HepG2 (cell line): ENCODE results near the gene TSHZ2. TPM values are rescaled to one million over a fixed set of nuclear protein-coding genes. Genes with fewer than 3 reads are reported as not detected.

Experiments
- ADNP ChIP-seq: sonication (generic); formaldehyde crosslinking; IDR thresholded peaks from 2 replicates; pipeline ENCODE4 v1.4.0; 2020; ENCODE audit warnings: missing genetic modification reagents
- ARNTL ChIP-seq: sonication (generic); formaldehyde crosslinking; IDR thresholded peaks from 2 replicates; pipeline ENCODE4 v1.4.0; 2020; ENCODE audit warnings: mild to moderate bottlenecking, missing genetic modification reagents
- EEA1 ChIP-seq: sonication (generic); formaldehyde crosslinking; IDR thresholded peaks from 2 replicates; pipeline ENCODE4 v1.5.1; 2020; ENCODE audit warnings: mild to moderate bottlenecking, missing genetic modification reagents, borderline replicate concordance
- EZH2 ChIP-seq: conservative IDR thresholded peaks from 2 replicates; pipeline ENCODE4 v1.6.1; 2012; ENCODE audit warnings: mild to moderate bottlenecking, low read depth, low read length, moderate library complexity
- FIP1L1 ChIP-seq: fragments of 200-400 bp; formaldehyde crosslinking; IDR thresholded peaks from 2 replicates; pipeline ENCODE4 v1.6.1; 2018; ENCODE audit warnings: low read depth, mild to moderate bottlenecking, low read length, moderate library complexity, borderline replicate concordance; ENCODE audit not compliant: insufficient read depth
- GLI4 ChIP-seq: sonication (generic); formaldehyde crosslinking; IDR thresholded peaks from 2 replicates; pipeline ENCODE4 v1.5.1; 2020; ENCODE audit warnings: missing genetic modification reagents, mild to moderate bottlenecking, moderate library complexity, borderline replicate concordance
- IKZF4 ChIP-seq: sonication (generic); formaldehyde crosslinking; IDR thresholded peaks from 2 replicates; pipeline ENCODE4 v1.5.1; 2020; ENCODE audit warnings: borderline replicate concordance, mild to moderate bottlenecking, low read depth, missing genetic modification reagents; ENCODE audit errors: not compliant biosample characterization
- MAZ ChIP-seq, 2 experiments: sonication (generic) in 1 of 2; formaldehyde crosslinking in 1 of 2; IDR thresholded peaks; 2 replicates each; pipeline versions ENCODE4 v1.5.0 to v1.6.1; 2012 to 2020; ENCODE audit warnings: low read depth in 2 of 2, mild to moderate bottlenecking in 2 of 2, borderline replicate concordance in 1 of 2, improper control_type of control experiment in 1 of 2, low read length in 1 of 2, missing genetic modification reagents in 1 of 2, moderate library complexity in 1 of 2
- POGZ ChIP-seq: sonication (generic); formaldehyde crosslinking; IDR thresholded peaks from 2 replicates; pipeline ENCODE4 v1.4.0; 2020; ENCODE audit warnings: mild to moderate bottlenecking, missing genetic modification reagents
- SIN3A ChIP-seq: IDR thresholded peaks from 2 replicates; pipeline ENCODE4 v1.6.1; 2011; ENCODE audit warnings: low read depth, mild to moderate bottlenecking, control low read depth, low read length, borderline replicate concordance
- SNAPC2 ChIP-seq: sonication (generic); formaldehyde crosslinking; IDR thresholded peaks from 2 replicates; pipeline ENCODE4 v1.8.1; 2022; ENCODE audit warnings: mild to moderate bottlenecking, missing genetic modification reagents
- TCF12 ChIP-seq, 2 experiments: fragments of 450-650 bp in 1 of 2; sonication (generic) in 1 of 2; formaldehyde crosslinking in 1 of 2; IDR thresholded peaks; 2 replicates each; pipeline versions ENCODE4 v1.6.1 to v1.8.0; 2017 to 2022; ENCODE audit warnings: antibody characterized with exemption in 1 of 2, mild to moderate bottlenecking in 1 of 2, missing genetic modification reagents in 1 of 2, moderate library complexity in 1 of 2
- ZC3H13 ChIP-seq: sonication (generic); formaldehyde crosslinking; IDR thresholded peaks from 2 replicates; pipeline ENCODE4 v1.8.1; 2023; ENCODE audit warnings: mild to moderate bottlenecking, missing genetic modification reagents, moderate library complexity
- ZNF17 ChIP-seq: sonication (generic); formaldehyde crosslinking; IDR thresholded peaks from 2 replicates; pipeline ENCODE4 v1.5.0; 2020; ENCODE audit warnings: mild to moderate bottlenecking, missing genetic modification reagents
- ZNF430 ChIP-seq: sonication (generic); formaldehyde crosslinking; IDR thresholded peaks from 2 replicates; pipeline ENCODE4 v1.9.0; 2021; ENCODE audit warnings: mild to moderate bottlenecking, missing genetic modification reagents
- ZNF614 ChIP-seq: IDR thresholded peaks from 2 replicates; pipeline ENCODE4 v1.6.1; 2018; ENCODE audit warnings: missing biosample characterization, missing genetic modification reagents, inconsistent platforms, borderline replicate concordance
- ZNF616 ChIP-seq: sonication (generic); formaldehyde crosslinking; IDR thresholded peaks from 2 replicates; pipeline ENCODE4 v1.5.0; 2020; ENCODE audit warnings: low read depth, mild to moderate bottlenecking, missing genetic modification reagents
- ZNF660 ChIP-seq: sonication (generic); formaldehyde crosslinking; IDR thresholded peaks from 2 replicates; pipeline ENCODE4 v1.5.1; 2020; ENCODE audit warnings: mild to moderate bottlenecking, low read depth, missing genetic modification reagents, borderline replicate concordance
- ZNF792 ChIP-seq: IDR thresholded peaks from 2 replicates; pipeline ENCODE4 v1.6.1; 2016
- polyA plus RNA-seq, 8 experiments: library from polyadenylated mRNA; depleted of rRNA in 3 of 8; stranded (reverse) in 7 of 8; unstranded in 1 of 8; fragments of >200 nt; fragmentation: Illumina TruSeq in 4 of 8; extraction: Trizol in 4 of 8; gene quantifications; 2 replicates each; pipeline versions ENCODE4 v1.2.1 to v1.2.3, GENCODE V29; 2011 to 2016; ENCODE audit warnings: low read depth in 4 of 8, missing spikeins in 1 of 8, mixed read lengths in 1 of 8; ENCODE audit not compliant: insufficient read depth in 1 of 8
- total RNA-seq, 5 experiments: library from RNA; depleted of rRNA; stranded (reverse); fragments of >200 nt; fragmentation: Illumina TruSeq; extraction: Trizol; gene quantifications; 2 replicates each; pipeline ENCODE4 v1.2.3, GENCODE V29; 2016; ENCODE audit warnings: low read depth in 1 of 5
- TF ChIP-seq, protein P1 (sequence below): IDR thresholded peaks from 2 replicates; pipeline ENCODE4 v1.6.1; 2016; ENCODE audit warnings: missing compliant biosample characterization, missing genetic modification reagents, borderline replicate concordance
- TF ChIP-seq, protein P2 (sequence below): sonication (generic); formaldehyde crosslinking; IDR thresholded peaks from 2 replicates; pipeline ENCODE4 v1.5.0; 2020; ENCODE audit warnings: missing genetic modification reagents
- TF ChIP-seq, protein P3 (sequence below): sonication (generic); formaldehyde crosslinking; IDR thresholded peaks from 2 replicates; pipeline ENCODE4 v1.8.0; 2022; ENCODE audit warnings: mild to moderate bottlenecking, missing genetic modification reagents, borderline replicate concordance
- TF ChIP-seq, protein P4 (sequence below): sonication (generic); formaldehyde crosslinking; IDR thresholded peaks from 2 replicates; pipeline ENCODE4 v1.4.0; 2020; ENCODE audit warnings: missing genetic modification reagents

TSHZ2 gene
- total and polyA plus RNA-seq, 2 of the 13 experiments (the other 11 are each of a cell fraction or from before 2014, with no cell fraction given): 0.01 TPM; not detected in 1

DNA sequence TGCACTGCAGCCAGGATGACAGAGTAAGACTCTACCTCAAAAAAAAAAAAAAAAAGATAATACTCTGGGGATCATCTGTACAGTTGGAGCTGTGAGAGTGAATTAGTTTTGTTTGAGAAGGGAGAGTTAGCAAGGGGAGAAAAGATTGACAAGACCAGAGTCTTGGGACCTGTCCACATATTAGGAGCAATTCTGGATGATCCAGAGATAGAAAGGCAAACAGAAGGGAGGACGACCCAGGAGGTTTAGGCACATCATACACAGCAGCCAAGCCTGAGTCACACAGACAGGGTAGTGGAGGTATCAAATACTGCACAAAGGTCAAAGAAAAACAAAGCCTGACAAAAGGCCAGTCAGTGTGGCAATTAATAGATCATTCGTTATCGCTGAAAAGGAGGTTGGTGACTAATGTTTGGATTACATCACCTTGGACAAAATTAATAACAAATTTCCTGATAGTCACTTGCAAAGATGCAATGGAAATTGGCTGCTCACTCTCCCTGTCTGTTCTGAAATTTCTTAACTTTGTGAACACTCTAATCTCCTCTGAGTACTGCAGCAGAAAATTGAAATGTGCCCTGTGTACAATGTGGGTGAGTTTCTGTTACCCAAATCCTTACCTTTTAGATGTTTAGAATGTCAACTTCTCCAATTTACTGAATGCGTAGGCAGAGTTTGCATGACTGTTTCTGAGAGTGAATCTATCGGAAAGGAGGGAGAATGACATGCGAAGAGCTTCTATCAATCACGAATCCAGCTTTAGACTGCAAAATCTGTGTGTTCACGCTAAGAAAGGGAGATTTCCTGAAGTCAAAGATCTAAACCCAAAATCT, 105.4 kb downstream of the TSHZ2 start (continued):
- TF ChIP-seq SNAPC2 (CRISPR knock-in tag): peak; percentile 37; the same call in 1 of the 2 replicates
- TF ChIP-seq ZC3H13 (CRISPR knock-in tag): no peak
- no peak for TF ChIP-seq SIN3A
- TF ChIP-seq ZNF792 (CRISPR knock-in tag): peak; percentile 76
- TF ChIP-seq, protein P1, sequence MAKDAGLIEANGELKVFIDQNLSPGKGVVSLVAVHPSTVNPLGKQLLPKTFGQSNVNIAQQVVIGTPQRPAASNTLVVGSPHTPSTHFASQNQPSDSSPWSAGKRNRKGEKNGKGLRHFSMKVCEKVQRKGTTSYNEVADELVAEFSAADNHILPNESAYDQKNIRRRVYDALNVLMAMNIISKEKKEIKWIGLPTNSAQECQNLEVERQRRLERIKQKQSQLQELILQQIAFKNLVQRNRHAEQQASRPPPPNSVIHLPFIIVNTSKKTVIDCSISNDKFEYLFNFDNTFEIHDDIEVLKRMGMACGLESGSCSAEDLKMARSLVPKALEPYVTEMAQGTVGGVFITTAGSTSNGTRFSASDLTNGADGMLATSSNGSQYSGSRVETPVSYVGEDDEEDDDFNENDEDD (CRISPR knock-in tag): no peak
- TF ChIP-seq, protein P2, sequence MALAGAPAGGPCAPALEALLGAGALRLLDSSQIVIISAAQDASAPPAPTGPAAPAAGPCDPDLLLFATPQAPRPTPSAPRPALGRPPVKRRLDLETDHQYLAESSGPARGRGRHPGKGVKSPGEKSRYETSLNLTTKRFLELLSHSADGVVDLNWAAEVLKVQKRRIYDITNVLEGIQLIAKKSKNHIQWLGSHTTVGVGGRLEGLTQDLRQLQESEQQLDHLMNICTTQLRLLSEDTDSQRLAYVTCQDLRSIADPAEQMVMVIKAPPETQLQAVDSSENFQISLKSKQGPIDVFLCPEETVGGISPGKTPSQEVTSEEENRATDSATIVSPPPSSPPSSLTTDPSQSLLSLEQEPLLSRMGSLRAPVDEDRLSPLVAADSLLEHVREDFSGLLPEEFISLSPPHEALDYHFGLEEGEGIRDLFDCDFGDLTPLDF: no peak
- 0 out of 2 replicates have a peak, but pooled peaks have one; percentile 20 for TF ChIP-seq ARNTL (CRISPR knock-in tag)
- no peak for TF ChIP-seq EZH2
- TF ChIP-seq MAZ (IDR thresholded peaks at IDR 0.05; ENCODE audit: borderline replicate concordance, low read depth, low read length): no peak
- peak; percentile 58; the same call in 1 of the 2 replicates for TF ChIP-seq MAZ (CRISPR knock-in tag; IDR thresholded peaks at IDR 0.05; ENCODE audit: low read depth)
- TF ChIP-seq EEA1: no peak
- TF ChIP-seq ZNF430 (CRISPR knock-in tag): no peak
- peak; percentile 84 for TF ChIP-seq POGZ (CRISPR knock-in tag)
- TF ChIP-seq, protein P3, sequence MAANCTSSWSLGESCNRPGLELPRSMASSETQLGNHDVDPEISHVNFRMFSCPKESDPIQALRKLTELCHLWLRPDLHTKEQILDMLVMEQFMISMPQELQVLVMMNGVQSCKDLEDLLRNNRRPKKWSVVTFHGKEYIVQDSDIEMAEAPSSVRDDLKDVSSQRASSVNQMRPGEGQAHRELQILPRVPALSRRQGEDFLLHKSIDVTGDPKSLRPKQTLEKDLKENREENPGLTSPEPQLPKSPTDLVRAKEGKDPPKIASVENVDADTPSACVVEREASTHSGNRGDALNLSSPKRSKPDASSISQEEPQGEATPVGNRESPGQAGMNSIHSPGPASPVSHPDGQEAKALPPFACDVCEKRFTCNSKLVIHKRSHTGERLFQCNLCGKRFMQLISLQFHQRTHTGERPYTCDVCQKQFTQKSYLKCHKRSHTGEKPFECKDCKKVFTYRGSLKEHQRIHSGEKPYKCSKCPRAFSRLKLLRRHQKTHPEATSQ (CRISPR knock-in tag): no peak
- no peak for TF ChIP-seq ADNP
- TF ChIP-seq ZNF614 (CRISPR knock-in tag): peak; percentile 90; the same call in 1 of the 2 replicates
- TF ChIP-seq ZNF660: no peak
- no peak for TF ChIP-seq FIP1L1
- peak; percentile 57; the same call in 1 of the 2 replicates for TF ChIP-seq GLI4
- TF ChIP-seq ZNF616 (CRISPR knock-in tag): no peak
- no peak for TF ChIP-seq TCF12 (IDR thresholded peaks at IDR 0.05)
- 0 out of 2 replicates have a peak, but pooled peaks have one; percentile 56 for TF ChIP-seq TCF12 (CRISPR knock-in tag; IDR thresholded peaks at IDR 0.05)
- TF ChIP-seq ZNF17 (CRISPR knock-in tag): no peak
- TF ChIP-seq, protein P4, sequence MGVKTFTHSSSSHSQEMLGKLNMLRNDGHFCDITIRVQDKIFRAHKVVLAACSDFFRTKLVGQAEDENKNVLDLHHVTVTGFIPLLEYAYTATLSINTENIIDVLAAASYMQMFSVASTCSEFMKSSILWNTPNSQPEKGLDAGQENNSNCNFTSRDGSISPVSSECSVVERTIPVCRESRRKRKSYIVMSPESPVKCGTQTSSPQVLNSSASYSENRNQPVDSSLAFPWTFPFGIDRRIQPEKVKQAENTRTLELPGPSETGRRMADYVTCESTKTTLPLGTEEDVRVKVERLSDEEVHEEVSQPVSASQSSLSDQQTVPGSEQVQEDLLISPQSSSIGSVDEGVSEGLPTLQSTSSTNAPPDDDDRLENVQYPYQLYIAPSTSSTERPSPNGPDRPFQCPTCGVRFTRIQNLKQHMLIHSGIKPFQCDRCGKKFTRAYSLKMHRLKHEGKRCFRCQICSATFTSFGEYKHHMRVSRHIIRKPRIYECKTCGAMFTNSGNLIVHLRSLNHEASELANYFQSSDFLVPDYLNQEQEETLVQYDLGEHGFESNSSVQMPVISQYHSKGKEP (CRISPR knock-in tag): no peak
- TF ChIP-seq IKZF4 (CRISPR knock-in tag): no peak
